Measurements from ENCODE around the gene USP51.
"Not testable (repeated sequence)": the region's sequence is repeated elsewhere in the genome, so short reads cannot be mapped to it uniquely, and the experiment has no call there.

The USP51 gene

DNA sequence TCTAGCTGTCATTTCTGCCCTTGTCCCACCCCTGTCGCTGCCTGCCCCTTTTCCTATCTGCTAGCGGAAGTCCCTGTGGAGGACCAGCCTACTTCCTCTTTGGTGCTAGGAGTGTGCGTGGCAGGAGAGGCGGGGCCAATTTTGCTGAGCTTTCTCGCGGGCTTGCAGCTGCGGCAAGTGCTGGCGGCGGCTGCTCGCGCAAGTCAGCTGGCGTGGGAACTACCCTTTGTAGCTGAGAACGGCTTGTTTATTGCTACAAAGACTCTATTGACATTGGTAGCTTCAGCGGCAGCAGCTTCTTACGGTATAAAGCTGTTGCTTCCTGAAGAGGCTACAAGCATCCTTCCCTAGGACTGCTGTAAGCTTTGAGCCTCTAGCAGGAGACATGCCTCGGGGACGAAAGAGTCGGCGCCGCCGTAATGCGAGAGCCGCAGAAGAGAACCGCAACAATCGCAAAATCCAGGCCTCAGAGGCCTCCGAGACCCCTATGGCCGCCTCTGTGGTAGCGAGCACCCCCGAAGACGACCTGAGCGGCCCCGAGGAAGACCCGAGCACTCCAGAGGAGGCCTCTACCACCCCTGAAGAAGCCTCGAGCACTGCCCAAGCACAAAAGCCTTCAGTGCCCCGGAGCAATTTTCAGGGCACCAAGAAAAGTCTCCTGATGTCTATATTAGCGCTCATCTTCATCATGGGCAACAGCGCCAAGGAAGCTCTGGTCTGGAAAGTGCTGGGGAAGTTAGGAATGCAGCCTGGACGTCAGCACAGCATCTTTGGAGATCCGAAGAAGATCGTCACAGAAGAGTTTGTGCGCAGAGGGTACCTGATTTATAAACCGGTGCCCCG, 37.4 kb downstream of the USP51 start, which contains the start of gene MAGEH1:
TSS of gene MAGEH1 (plus strand) at position 138 of the 843 bp plus-strand sequence. CDS start at position 386, 248 bp downstream.
- DNase-seq (ENCODE audit: extremely low spot score) = peak; percentile 78
- CTCF ChIA-PET = interaction anchor here (1.0 to 1.2 kb wide), 4 partner anchors 37 to 456 kb away, joined by 3 to 4 read pairs (median 4); partner anchors contain the start of genes RRAGB and USP51
- TF ChIP-seq, protein P1, sequence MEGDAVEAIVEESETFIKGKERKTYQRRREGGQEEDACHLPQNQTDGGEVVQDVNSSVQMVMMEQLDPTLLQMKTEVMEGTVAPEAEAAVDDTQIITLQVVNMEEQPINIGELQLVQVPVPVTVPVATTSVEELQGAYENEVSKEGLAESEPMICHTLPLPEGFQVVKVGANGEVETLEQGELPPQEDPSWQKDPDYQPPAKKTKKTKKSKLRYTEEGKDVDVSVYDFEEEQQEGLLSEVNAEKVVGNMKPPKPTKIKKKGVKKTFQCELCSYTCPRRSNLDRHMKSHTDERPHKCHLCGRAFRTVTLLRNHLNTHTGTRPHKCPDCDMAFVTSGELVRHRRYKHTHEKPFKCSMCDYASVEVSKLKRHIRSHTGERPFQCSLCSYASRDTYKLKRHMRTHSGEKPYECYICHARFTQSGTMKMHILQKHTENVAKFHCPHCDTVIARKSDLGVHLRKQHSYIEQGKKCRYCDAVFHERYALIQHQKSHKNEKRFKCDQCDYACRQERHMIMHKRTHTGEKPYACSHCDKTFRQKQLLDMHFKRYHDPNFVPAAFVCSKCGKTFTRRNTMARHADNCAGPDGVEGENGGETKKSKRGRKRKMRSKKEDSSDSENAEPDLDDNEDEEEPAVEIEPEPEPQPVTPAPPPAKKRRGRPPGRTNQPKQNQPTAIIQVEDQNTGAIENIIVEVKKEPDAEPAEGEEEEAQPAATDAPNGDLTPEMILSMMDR (IDR thresholded peaks at IDR 0.05; ENCODE audit: control extremely low read depth, extremely low read depth, low read depth, missing control alignments) = no peak
- POLR2A ChIA-PET = interaction anchor here (1.5 kb wide), 1 partner anchor 265 kb away, joined by 4 read pairs; the partner anchor contains the start of gene RRAGB

DNA sequence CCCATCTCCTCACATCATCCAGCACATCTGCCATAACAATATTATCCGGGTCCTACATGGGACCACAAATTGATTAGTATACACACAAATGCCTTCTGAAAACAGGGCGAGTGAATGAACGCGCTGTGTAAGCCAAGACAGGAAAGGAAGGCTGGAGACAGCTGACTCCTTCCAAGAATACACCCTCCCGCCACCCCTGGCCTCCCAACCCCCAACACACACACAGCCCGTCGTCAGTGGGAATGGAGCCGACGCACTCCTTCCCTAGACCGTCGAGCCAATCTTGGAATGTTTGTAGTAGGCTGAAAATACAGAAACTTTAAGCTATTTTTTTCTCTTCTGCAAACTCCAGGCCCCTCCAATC, 38.0 kb downstream of the USP51 start:
- TF ChIP-seq, protein P1 (IDR thresholded peaks at IDR 0.05; ENCODE audit: control extremely low read depth, extremely low read depth, low read depth, missing control alignments) = no peak
- no peak for DNase-seq (ENCODE audit: extremely low spot score)
- ChIA-PET POLR2A (interaction anchor here (1.5 kb wide), 1 partner anchor 266 kb away, joined by 4 read pairs; the partner anchor contains the start of gene RRAGB), CTCF (interaction anchor here (1.0 to 1.2 kb wide), 4 partner anchors 37 to 456 kb away, joined by 3 to 4 read pairs (median 4); partner anchors contain the start of genes RRAGB and USP51)

DNA sequence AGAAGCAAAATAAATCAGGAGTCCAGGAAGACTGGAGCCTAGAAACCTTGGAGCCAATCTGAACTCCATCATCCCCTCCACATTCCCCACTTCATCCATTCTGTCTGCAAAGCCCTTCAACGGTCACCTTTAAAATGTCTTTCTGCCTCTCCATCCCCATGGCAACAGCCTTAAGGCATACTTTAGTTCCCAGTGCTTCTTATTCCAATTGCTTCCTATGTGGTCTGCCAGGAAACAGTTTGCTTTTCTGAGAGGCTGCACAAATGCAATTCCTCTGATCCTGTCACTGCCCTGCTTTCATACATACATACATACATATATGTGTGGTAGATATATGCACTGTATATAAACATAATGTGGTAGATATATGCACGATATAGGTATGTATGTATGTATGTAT, 38.5 kb downstream of the USP51 start:
- TF ChIP-seq, protein P1 (IDR thresholded peaks at IDR 0.05; ENCODE audit: control extremely low read depth, extremely low read depth, low read depth, missing control alignments) = no peak
- DNase-seq (ENCODE audit: extremely low spot score) = no peak
- POLR2A ChIA-PET = no interaction called here
- CTCF ChIA-PET = interaction anchor here (1.2 kb wide), 1 partner anchor 267 kb away, joined by 3 read pairs; the partner anchor contains the start of gene RRAGB

DNA sequence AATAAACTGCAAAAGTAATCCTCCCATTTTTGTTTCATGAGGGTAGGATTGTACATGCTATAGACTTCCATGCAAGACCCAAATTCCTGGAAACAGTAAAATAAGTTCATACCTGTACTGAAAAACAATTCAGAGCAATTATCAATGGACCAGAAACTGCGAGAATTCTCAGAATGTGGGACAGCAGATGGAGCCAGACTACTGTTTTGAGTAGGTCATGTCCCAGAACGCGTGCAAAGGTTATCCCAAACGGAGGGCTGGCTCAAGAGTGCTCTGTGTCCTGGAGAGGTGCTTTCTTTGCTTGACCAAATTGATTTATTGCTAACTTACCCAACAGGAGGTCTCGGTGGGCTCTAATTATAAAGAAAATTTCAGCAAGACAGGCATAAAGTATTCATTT, 39.4 kb downstream of the USP51 start:
- ChIA-PET CTCF (no interaction called here), POLR2A (no interaction called here)
- no peak for DNase-seq (ENCODE audit: extremely low spot score)
- TF ChIP-seq, protein P1 (IDR thresholded peaks at IDR 0.05; ENCODE audit: control extremely low read depth, extremely low read depth, low read depth, missing control alignments) = no peak

DNA sequence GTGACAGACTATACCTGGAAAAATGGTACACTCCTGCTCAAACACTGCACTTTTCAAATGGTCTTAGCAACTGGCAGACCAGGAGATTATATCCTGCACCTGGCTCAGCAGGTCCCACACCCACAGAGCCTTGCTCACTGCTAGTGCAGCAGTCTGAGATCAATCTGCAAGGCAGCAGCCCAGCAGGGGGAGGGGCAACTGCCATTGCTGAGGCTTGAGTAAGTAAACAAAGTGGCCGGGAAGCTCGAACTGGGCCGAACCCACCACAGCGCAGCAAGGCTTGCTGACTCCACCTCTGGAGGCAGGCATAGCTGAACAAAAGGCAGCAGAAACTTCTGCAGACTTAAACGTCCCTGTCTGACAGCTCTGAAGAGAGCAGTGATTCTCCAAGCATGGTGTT, 46.2 kb downstream of the USP51 start:
- CTCF ChIA-PET; DNase-seq (ENCODE audit: extremely low spot score); POLR2A ChIA-PET: not testable (repeated sequence)

All from GM10248 (cell line).